Measurements from ENCODE around the gene PPP1R13B. TPM values are rescaled to one million over a fixed set of nuclear protein-coding genes. Genes with fewer than 3 reads are reported as not detected.

The PPP1R13B gene
- total and polyA plus RNA-seq, 2 experiments from 2014 or later, result 9.4 to 20.2 TPM

GRCh38 chr14:103713304-103714062 lies 133.9 kb downstream of the PPP1R13B start:
- H3K4me2 ChIP-seq, result no peak overlapping the region
- WGBS (ENCODE audit: low lambda C conversion rate, missing lambda C conversion rate), result 80% methylated on average over 18 of the region's 18 CpGs
- H3K4me3 ChIP-seq, result no peak overlapping the region
- peaks cover 22% of the 10 kb centered on the region for H4K20me1 ChIP-seq (ENCODE audit: insufficient read depth, poor library complexity, severe bottlenecking)
- H2AFZ ChIP-seq, result no peak overlapping the region
- H3K9me3 ChIP-seq (ENCODE audit: low read depth), result no peaks in the 10 kb centered on the region
- peaks cover 34% of the 10 kb centered on the region for H3K79me2 ChIP-seq
- no peak for TF ChIP-seq EZH2 (IDR thresholded peaks at IDR 0.05; ENCODE audit: borderline replicate concordance)
- no peak for TF ChIP-seq CTCF (IDR thresholded peaks at IDR 0.05; ENCODE audit: poor library complexity)
- no peak for TF ChIP-seq EZH2phosphoT487 (IDR thresholded peaks at IDR 0.05; ENCODE audit: low read depth, severe bottlenecking, unreplicated experiment)
- peaks cover 16% of the 10 kb centered on the region for H3K4me1 ChIP-seq (ENCODE audit: insufficient read depth)
- H3K27ac ChIP-seq, result no peak overlapping the region
- DNase-seq (ENCODE audit: low spot score), result no peak
- H3K36me3 ChIP-seq (replicated peaks; ENCODE audit: insufficient read depth, low read depth), result no peaks in the 10 kb centered on the region
- no peaks in the 10 kb centered on the region for H3K9me2 ChIP-seq (replicated peaks; ENCODE audit: insufficient read depth)
- H3K27me3 ChIP-seq, result no peaks in the 10 kb centered on the region

DNA sequence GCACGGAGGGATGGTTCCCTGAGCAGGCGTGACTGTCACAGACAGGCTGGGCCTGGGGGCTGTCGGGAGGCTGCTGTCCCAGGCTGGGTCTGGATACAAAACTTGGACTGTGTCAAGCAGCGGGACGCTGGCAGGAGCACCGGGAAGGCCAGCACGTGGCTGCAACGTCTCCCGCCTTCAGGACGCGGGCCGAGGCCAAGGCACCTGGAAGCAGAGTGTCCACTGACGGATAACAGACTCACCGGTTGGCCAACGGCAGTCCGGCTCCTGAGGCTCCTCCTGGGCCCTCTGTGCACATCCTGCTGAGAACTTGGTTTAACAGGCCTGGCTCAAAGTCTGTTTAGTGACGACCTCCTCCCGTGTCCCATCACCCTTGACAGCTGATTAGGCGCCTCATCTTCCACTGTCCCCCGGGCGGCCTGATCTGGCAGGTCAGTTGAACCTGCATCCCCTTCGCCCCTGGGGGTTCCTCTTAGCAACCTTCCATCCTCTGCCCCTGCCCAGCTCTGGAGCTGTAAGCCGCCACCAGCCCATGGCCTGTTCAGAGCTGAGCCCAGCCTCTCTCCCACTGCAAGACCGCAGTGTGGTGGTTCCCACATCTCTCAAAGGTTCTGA lies 134.6 kb downstream of the PPP1R13B start:
- H2AFZ ChIP-seq, result no peak overlapping the region
- DNase-seq (ENCODE audit: low spot score), result no peak
- H3K79me2 ChIP-seq, result peaks cover 26% of the 10 kb centered on the region
- H3K9me3 ChIP-seq (ENCODE audit: low read depth), result no peaks in the 10 kb centered on the region
- no peaks in the 10 kb centered on the region for H3K27me3 ChIP-seq
- H3K4me2 ChIP-seq, result no peak overlapping the region
- TF ChIP-seq EZH2phosphoT487 (IDR thresholded peaks at IDR 0.05; ENCODE audit: low read depth, severe bottlenecking, unreplicated experiment) (no peak), EZH2 (IDR thresholded peaks at IDR 0.05; ENCODE audit: borderline replicate concordance) (no peak), CTCF (IDR thresholded peaks at IDR 0.05; ENCODE audit: poor library complexity) (no peak)
- H3K27ac ChIP-seq, result no peak overlapping the region
- peaks cover 16% of the 10 kb centered on the region for H3K4me1 ChIP-seq (ENCODE audit: insufficient read depth)
- no peaks in the 10 kb centered on the region for H3K36me3 ChIP-seq (replicated peaks; ENCODE audit: insufficient read depth, low read depth)
- 83% methylated on average over 24 of the region's 24 CpGs for WGBS (ENCODE audit: low lambda C conversion rate, missing lambda C conversion rate)
- no peaks in the 10 kb centered on the region for H3K9me2 ChIP-seq (replicated peaks; ENCODE audit: insufficient read depth)
- H3K4me3 ChIP-seq, result no peak overlapping the region
- peaks cover 15% of the 10 kb centered on the region for H4K20me1 ChIP-seq (ENCODE audit: insufficient read depth, poor library complexity, severe bottlenecking)

GRCh38 chr14:103711516-103712431 lies 135.6 kb downstream of the PPP1R13B start:
- Histone ChIP-seq H3K36me3 (replicated peaks; ENCODE audit: insufficient read depth, low read depth) (no peaks in the 10 kb centered on the region), H3K27ac (no peak overlapping the region), H3K79me2 (peaks cover 17% of the 10 kb centered on the region), H2AFZ (no peak overlapping the region), H3K9me2 (replicated peaks; ENCODE audit: insufficient read depth) (no peaks in the 10 kb centered on the region), H4K20me1 (ENCODE audit: insufficient read depth, poor library complexity, severe bottlenecking) (peaks cover 6% of the 10 kb centered on the region), H3K4me1 (ENCODE audit: insufficient read depth) (peaks cover 10% of the 10 kb centered on the region), H3K27me3 (no peaks in the 10 kb centered on the region), H3K9me3 (ENCODE audit: low read depth) (no peaks in the 10 kb centered on the region), H3K4me2 (no peak overlapping the region), H3K4me3 (no peak overlapping the region)
- DNase-seq (ENCODE audit: low spot score), result no peak
- no peak for TF ChIP-seq EZH2 (IDR thresholded peaks at IDR 0.05; ENCODE audit: borderline replicate concordance)
- TF ChIP-seq CTCF (IDR thresholded peaks at IDR 0.05; ENCODE audit: poor library complexity), result no peak
- no peak for TF ChIP-seq EZH2phosphoT487 (IDR thresholded peaks at IDR 0.05; ENCODE audit: low read depth, severe bottlenecking, unreplicated experiment)
- WGBS (ENCODE audit: low lambda C conversion rate, missing lambda C conversion rate), result 93% methylated on average over 27 of the region's 27 CpGs
